Uterus (tissue), 2 donors: ENCODE results near the gene KRTCAP3.

Source experiments
- CTCF ChIP-seq, 4 experiments: fragments of 200-600 bp in 2 of 4; fragments of 450-650 bp in 2 of 4; sonication (generic) in 2 of 4; IDR thresholded peaks; one replicate each; pipeline ENCODE4 v1.5.1; 2016 to 2019; ENCODE audit warnings: antibody characterized with exemption in 4 of 4, mild to moderate bottlenecking in 2 of 4, moderate library complexity in 1 of 4
- POLR2A ChIP-seq, 2 donors: fragments of 450-650 bp; IDR thresholded peaks; one replicate each; pipeline ENCODE4 v1.6.1; 2016; ENCODE audit warnings: antibody characterized with exemption in 2 of 2, mild to moderate bottlenecking in 1 of 2, moderate library complexity in 1 of 2

- TF ChIP-seq CTCF (IDR thresholded peaks at IDR 0.05) = no peak
- TF ChIP-seq POLR2A (IDR thresholded peaks at IDR 0.05) = no peak
Measured at GRCh38 chr2:27471961-27472360, 29.8 kb downstream of the KRTCAP3 start.
